Activated T-helper 9 cell treated with anti-CD3 and anti-CD28 coated beads, Interleukin-2, amount 50 U/mL, for 16 hours (primary cell): ENCODE data around the gene KLHL21.
"Not testable (repeated sequence)": the region's sequence is repeated elsewhere in the genome, so short reads cannot be mapped to it uniquely, and the experiment has no call there.

Experiments used
- DNase-seq: peaks from one replicate; pipeline ENCODE4 v3.0.0-alpha.2; 2020; ENCODE audit warnings: low read depth

Gene KLHL21

DNA sequence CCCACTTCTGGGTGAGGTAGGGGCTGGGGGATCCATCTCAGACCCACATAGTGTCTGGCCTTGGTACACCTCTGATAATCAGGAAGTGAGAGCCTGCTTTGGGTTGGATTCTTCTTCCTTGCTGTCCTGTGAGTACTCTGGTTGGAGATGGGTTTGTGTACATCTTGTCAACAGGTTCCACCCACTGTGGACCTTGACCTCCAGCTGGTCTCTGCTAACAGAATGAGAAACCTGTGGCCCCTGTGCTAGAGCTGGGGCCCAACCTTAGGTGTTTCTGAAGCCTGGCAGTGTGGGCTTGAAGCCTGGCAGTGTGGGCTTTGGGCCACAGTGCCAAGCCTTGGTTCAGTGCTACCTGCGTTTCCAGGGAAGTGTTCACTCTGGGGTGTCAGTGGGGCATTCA, 20.3 kb downstream of the KLHL21 start:
- no peak for DNase-seq

DNA sequence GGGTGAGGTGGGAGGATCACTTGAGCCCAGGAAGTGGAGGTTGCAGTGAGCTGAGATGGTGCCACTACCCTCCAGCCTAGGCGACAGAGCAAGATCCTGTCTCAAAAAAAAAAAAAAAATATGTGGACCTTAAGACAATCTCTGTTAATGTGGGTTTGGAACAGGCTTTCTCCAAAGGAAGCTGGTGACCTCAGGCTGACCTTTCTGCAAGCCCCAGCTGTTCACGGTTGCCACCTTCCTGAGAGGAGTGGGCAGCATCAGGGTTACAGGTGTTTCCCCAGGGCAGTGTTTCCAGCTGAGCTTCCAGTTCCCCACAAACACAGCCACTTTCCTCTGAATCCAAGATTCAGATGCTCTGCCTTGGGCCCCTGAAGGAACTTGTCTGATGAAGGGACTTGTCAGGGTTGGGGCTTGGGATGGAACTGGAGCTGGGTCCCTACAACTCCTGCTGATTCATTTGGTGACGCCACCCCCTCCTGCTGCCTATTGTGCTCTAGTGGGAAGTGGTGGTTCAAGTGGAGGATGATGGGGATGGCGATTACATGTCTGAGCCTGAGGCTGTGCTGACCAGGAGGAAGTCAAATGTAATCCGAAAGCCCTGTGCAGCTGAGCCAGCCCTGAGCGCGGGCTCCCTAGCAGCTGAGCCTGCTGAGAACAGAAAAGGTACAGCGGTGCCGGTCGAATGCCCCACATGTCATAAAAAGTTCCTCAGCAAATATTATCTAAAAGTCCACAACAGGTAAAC, 20.9 kb downstream of the KLHL21 start:
- DNase-seq: no peak

DNA sequence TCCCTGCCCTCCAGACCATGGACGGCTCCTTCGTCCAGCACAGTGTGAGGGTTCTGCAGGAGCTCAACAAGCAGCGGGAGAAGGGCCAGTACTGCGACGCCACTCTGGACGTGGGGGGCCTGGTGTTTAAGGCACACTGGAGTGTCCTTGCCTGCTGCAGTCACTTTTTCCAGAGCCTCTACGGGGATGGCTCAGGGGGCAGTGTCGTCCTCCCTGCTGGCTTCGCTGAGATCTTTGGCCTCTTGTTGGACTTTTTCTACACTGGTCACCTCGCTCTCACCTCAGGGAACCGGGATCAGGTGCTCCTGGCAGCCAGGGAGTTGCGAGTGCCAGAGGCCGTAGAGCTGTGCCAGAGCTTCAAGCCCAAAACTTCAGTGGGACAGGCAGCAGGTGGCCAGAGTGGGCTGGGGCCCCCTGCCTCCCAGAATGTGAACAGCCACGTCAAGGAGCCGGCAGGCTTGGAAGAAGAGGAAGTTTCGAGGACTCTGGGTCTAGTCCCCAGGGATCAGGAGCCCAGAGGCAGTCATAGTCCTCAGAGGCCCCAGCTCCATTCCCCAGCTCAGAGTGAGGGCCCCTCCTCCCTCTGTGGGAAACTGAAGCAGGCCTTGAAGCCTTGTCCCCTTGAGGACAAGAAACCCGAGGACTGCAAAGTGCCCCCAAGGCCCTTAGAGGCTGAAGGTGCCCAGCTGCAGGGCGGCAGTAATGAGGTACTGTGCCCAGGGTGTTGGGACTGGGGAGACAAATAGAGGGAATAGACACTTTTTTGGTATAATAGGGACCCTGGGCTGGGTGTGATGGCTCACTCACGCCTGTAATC, 21.9 kb downstream of the KLHL21 start:
- no peak for DNase-seq

DNA sequence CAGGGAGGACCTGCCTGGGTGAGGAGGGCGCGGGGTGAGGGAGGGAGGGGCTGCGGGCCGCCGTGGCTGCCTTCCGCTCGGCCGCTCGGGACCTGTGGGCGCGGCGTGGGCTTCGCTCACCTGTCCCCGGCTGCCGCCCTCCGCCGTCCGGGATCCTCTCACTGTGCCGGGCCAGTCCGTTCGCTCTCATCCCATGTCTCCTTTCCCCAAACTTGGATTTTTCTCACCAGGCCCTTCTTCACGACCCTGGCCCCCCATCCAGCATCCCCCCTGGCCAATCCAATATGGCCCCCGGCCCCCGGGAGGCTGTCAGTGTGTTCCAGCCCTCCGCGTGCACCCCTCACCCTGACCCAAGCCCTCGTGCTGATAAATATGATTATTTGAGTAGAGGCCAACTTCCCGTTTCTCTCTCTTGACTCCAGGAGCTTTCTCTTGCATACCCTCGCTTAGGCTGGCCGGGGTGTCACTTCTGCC, 22.5 kb downstream of the KLHL21 start:
- DNase-seq: no peak

DNA sequence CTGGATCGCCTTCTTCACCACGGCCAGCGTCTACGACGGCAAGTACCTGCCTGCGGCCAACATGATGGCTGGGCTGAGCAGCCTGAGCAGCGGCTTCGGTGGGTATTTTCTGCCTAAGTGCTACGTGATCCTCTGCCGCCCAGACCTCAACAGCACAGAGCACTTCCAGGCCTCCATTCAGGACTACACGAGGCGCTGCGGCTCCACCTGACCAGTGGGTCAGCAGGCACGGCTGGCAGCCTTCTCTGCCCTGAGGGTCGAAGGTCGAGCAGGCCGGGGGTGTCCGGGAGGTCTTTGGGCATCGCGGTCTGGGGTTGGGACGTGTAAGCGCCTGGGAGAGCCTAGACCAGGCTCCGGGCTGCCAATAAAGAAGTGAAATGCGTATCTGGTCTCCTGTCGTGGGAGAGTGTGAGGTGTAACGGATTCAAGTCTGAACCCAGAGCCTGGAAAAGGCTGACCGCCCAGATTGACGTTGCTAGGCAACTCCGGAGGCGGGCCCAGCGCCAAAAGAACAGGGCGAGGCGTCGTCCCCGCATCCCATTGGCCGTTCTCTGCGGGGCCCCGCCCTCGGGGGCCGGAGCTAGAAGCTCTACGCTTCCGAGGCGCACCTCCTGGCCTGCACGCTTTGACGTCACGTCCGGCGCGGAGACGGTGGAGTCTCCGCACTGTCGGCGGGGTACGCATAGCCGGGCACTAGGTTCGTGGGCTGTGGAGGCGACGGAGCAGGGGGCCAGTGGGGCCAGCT, 23.1 kb downstream of the KLHL21 start, which contains the start of gene ZBTB48:
Gene ZBTB48, plus strand, starts transcription at position 621 of the 745 bp plus-strand sequence. CDS start 616 bp downstream, outside the sequence.
- DNase-seq: peak; percentile 96

DNA sequence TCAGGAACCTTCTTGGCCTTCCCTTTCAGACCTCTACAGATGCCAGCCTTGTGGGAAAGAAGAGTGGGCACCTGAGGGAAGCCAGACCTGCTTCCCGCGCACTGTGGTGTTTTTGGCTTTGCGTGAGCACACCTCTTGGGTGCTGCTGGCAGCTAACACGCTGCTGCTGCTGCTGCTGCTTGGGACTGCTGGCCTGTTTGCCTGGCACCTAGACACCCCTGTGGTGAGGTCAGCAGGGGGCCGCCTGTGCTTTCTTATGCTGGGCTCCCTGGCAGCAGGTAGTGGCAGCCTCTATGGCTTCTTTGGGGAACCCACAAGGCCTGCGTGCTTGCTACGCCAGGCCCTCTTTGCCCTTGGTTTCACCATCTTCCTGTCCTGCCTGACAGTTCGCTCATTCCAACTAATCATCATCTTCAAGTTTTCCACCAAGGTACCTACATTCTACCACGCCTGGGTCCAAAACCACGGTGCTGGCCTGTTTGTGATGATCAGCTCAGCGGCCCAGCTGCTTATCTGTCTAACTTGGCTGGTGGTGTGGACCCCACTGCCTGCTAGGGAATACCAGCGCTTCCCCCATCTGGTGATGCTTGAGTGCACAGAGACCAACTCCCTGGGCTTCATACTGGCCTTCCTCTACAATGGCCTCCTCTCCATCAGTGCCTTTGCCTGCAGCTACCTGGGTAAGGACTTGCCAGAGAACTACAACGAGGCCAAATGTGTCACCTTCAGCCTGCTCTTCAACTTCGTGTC, 23.9 kb downstream of the KLHL21 start:
- no peak for DNase-seq

DNA sequence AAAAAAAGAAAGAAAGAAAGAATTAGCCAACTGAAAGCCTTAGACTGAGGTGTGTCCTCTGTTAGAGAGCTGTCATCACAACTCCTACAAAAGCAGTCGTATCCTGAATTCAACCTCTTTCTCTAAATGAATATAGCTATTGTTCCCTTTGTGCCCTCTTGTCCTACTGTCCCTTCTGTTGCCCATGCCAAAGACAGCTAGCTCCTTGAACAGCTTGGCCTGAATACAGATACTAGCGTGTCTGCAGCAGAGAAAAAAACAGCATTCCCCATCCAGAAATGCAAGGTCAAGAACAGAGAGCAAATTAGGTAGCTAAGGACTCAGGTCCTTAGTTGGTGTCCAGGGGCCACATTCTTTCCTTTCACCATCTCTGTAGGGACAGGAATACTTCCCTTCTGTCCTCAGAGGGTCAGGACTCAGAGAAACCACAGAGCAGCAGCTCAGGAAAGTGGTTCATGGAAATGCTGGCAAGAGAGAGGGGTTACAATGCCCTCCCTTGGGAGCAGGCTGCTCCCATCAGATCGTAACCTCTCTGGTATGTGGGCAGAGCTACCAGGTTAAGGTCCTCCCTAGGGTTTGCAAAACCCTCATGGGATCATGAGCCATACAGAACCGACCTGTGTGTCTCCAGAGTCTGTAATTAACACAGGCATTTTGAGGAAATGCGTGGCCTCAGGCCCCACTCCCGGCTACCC, 24.7 kb downstream of the KLHL21 start:
- no peak for DNase-seq

DNA sequence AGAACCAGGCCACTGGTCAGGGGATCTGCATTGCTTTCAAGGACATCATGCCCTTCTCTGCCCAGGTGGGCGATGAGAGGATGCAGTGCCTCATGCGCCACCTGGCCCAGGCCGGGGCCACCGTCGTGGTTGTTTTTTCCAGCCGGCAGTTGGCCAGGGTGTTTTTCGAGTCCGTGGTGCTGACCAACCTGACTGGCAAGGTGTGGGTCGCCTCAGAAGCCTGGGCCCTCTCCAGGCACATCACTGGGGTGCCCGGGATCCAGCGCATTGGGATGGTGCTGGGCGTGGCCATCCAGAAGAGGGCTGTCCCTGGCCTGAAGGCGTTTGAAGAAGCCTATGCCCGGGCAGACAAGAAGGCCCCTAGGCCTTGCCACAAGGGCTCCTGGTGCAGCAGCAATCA, 27.9 kb downstream of the KLHL21 start:
- no peak for DNase-seq

DNA sequence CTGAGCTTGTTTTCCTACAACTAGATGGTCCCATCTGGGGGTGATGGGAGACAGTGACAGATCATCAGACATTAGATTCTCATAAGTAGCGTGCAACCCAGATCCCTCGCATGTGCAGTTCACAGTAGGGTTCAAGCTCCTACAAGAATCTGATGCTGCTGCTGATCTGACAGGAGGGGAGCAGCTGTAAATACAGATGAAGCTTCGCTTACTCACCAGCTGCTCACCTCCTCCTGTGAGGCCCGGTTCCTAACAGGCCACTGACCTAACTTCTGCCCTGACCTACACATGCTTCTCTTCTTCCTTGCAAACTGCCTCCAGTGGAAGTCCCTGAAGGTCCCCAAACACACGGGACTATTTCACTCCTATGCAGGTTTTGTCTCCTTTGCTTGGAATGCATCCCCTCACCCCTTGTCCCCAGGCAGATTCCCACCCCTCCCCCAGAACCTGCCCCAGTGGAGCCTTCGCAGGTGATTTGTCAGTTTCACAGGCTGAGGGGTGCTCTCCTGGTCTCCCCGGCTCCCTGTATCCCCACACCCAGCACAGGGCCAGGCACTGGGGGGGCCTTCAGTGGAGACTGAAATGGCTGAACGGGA, 28.5 kb downstream of the KLHL21 start:
- DNase-seq: no peak

DNA sequence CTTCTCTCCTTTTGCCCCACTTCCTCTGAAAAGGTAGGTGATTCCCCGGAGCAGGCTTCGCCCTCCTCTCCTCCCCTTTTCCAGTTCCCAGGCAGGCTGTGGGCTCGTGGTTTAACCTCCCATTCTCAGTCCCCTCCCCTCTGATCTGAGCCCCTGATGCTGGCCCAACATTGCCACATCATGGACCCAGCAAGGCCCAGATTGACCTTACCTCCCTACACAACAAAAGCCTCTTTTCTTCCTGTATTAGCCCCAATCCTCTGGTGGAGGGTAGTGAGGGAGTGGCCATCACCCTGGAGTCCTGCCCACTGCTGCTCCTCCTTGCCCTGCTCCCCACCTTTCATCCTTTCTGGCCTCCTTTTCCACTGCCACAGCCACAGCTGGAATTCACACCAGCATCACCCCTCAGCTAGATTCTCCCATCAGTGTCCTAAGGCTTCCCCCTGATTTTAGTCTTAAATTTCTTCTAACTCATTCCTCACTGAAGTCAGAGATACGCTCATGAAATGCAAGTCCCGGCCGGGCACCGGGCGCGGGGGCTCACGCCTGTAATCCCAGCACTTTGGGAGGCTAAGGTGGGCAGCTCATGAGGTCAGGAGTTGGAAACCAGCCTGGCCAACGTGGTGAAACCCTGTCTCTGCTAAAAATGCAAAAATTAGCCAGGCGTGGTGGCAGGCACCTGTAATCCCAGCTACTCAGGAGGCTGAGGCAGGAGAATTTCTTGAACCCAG, 29.9 kb downstream of the KLHL21 start:
- no peak for DNase-seq

DNA sequence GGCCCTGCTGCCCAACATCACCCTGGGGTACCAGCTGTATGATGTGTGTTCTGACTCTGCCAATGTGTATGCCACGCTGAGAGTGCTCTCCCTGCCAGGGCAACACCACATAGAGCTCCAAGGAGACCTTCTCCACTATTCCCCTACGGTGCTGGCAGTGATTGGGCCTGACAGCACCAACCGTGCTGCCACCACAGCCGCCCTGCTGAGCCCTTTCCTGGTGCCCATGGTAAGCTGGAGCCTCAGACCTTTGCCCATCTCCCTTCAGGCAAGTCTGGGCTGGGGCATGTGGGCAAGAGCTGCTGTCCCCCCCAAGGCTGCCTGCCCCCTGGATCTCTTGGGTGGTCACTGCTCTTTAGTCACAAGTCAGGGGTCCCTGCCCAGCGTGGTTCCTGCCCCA, 31.7 kb downstream of the KLHL21 start:
- DNase-seq: no peak

DNA sequence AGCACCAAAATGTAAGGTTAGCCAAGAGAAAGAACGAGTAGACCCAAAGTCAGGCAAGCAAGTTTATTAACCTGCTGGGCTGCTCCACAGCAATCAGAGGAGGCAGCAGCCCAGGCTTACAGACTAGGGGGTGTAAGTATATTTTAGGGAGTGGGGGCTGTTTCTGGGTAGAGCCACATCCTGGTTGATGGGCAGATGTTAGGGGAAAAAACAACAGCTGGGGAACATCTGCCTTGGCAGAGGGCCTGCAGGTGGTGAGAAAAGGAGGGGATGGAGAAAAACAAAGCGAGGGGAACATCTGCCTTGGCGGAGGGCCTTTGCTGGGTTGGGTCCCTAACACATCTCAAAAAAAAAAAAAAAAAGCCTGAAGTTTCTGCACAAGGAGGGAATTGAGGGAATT, 32.6 kb downstream of the KLHL21 start:
- no peak for DNase-seq

DNA sequence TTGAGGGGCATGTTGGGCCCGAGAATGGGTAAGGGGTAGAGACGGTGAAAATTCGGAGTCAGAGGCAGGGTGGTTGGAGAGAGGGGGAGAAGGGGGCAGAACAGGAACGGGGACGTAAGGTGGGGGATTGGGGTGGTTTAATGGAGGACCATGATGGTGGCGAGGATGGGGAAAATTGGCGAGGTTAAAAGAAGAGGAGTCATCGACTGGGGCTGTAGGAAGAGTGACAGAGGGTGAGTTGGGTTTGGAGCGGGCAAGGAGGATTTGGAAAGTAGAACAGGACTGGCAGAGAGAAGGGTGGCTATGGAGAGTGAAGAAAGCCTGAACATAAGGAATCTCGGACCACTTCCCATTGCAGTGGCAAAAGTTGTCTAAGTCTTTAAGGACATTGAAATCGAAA, 33.6 kb downstream of the KLHL21 start:
- DNase-seq: no peak

DNA sequence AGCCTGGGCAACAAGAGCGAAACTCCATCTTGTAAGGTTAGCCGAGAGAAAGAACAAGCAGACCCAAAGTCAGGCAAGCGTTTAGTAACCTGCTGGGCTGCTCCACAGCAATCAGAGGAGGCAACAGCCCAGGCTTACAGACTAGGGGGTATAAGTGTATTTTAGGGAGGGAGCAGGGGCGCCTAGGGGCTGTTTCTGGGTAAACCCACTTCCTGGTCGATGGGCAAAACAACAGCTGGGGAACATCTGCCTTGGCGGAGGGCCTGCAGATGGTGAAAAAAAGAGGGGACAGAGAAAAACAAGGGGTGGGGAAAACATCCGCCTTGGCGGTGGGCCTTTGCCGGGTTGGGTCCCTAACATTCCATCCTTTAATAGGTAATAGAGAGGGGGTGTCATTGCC, 42.4 kb downstream of the KLHL21 start:
- no peak for DNase-seq

DNA sequence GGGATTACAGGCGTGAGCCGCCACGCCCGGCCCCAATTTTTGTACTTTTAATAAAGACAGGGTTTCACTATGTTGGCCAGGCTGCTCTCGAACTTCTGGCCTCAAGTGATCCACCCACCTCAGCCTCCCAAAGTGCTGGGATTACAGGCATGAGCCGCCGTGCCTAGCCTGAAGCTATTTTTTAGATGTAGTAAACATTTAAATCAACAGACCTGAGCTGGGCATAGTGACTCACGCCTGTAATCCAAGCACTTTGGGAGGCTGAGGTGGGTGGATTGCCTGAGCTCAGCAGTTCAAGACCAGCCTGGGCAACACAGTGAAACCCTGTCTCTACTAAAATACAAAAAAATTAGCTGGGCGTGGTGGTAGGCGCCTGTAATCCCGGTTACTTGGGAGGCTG, 43.5 kb downstream of the KLHL21 start:
- not testable (repeated sequence) for DNase-seq

DNA sequence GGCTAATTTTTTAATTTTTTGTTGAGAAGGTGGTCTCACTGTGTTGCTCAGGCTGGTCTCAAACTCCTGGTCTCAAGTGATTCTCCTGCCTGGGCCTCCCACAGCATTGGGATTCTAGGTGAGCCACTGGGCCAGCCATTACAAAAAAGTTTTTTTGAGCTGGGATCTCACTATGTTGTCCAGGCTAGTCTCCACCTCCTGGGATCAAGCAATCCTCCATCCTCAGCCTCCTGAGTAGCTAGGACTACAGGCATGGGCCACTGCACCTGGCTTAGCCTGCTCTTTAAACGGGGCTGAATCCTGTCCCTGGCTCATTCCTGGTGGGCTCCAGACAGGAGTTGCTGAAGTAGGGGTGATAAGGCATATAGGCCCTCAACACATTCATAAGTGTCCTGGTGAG, 45.1 kb downstream of the KLHL21 start:
- no peak for DNase-seq

DNA sequence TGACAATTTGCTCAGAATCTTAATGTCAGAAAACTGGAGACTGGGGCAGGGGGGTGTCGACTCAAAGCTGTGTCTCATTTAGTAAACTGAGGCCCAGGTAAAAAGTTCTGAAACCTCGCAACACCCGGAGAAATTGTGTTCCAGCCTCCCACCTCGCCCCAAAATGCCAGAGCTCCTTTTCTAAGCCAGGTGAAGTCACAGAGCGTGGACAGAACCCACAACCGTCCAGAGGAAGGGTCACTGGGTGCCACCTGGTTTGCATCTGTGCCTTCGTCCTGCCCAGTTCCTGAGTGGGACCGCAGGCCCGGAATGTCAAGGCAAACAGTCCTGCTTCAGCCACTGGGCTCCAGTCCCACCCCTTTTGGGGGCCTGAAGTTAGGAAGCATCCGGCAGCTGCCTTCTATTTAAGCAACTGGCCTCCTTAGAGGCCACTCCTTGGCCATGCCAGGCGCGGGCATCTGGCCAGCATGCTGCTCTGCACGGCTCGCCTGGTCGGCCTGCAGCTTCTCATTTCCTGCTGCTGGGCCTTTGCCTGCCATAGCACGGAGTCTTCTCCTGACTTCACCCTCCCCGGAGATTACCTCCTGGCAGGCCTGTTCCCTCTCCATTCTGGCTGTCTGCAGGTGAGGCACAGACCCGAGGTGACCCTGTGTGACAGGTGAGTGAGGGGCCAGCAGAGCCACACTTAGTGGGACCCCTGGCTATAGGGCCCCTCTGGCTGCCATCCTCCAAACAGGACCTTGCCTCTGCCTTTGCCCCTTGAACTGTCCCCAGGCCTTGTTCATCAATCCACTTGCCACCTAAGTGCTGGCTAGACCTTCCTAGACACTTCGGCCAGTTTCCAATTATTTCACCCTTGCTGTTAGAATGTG, 47.5 kb downstream of the KLHL21 start, which contains the start of gene TAS1R1:
Gene TAS1R1, plus strand, starts transcription at position 401 of the 872 bp plus-strand sequence. Its CDS starts 67 bp downstream, at position 468.
- DNase-seq: no peak

DNA sequence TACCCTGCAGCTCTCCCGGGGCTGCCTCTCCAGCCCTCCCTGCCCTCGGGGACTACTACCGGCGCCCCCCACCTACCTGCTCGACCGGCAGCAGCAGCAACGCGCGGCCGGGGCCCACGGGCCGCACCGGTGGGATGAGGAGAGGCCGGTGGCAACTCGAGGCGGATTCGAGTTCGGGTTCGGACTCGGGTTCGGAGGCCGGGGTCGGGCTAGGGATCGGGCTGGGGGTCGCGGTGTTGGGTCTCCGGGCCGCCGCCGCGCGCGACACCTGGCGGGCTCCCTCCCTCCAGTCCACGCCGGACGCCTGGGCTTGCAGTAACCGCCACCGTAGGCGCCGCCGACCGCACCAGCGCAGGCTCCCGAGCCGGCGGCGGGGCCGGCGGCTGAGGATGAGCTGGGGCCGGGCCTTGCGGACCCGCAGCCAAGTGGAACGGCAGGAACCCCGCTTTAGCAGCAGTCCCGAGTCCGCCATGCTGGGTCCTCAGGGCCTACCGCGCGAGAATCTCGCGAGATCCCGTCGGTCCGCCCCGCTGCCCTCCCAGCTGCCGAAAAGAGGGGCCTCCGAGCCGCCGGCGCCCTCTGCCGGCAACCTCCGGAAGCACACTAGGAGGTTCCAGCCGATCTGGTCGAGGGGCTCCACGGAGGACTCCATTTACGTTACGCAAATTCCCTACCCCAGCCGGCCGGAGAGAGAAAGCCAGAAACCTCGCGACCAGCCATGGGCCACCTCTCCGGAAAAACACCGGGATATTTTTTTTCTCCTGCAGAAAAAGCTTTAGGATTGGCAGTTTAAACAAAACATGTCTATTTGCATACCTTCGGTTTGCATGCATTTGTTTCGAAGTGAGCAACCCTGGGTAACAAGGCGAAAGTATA, 48.4 kb downstream of the KLHL21 start, which contains the start of gene NOL9:
Gene NOL9, minus strand, starts transcription at position 483 of the 876 bp plus-strand sequence. Its CDS starts 11 bp downstream, at position 472.
- peak; percentile 90 for DNase-seq
